Naive thymus-derived CD4-positive, alpha-beta T cell (primary cell): ENCODE results near the gene AP1S2. TPM values are rescaled to one million over a fixed set of nuclear protein-coding genes. Genes with fewer than 3 reads are reported as not detected.
A peak's percentile ranks its signal among the peaks of the same experiment; 100 is the strongest.

Experiments
- ATAC-seq: fragments of 150-1000 bp; cut with Tn5 transposase; 2 replicates; pipeline ENCODE4 v1.10.0; 2021; ENCODE audit warnings: mild to moderate bottlenecking, moderate library complexity
- CTCF ChIA-PET: fragments of 350-600 bp; sonication (Branson Sonifier 250); formaldehyde crosslinking; loops from one replicate; lab custom pipeline; 2021; ENCODE audit warnings: antibody characterized with exemption; lab: Charles Lee
- POLR2A ChIA-PET: fragments of 350-600 bp; sonication (Branson Sonifier 250); formaldehyde crosslinking; loops from one replicate; lab custom pipeline; 2021; ENCODE audit warnings: antibody characterized with exemption, inconsistent platforms; lab: Charles Lee
- DNase-seq, 9 donors: peaks; one replicate each; pipeline versions ENCODE4 v3.0.0 to v3.0.0-alpha.2; 2020 to 2022; ENCODE audit warnings: mixed read lengths in 1 of 9
- H3K27ac ChIP-seq: one replicate; pipeline ENCODE4 v1.7.0; 2013; ENCODE audit warnings: mild to moderate bottlenecking, low read depth, low read length, moderate library complexity
- H3K27me3 ChIP-seq, 2 donors: one replicate each; pipeline ENCODE4 v1.7.0; 2013; ENCODE audit warnings: low read length in 2 of 2, mild to moderate bottlenecking in 2 of 2, moderate library complexity in 2 of 2; ENCODE audit not compliant: control insufficient read depth in 2 of 2, insufficient read depth in 2 of 2
- H3K36me3 ChIP-seq, 3 experiments: 1 replicate in 2 of 3; 2 replicates in 1 of 3; pipeline ENCODE4 v1.7.0; 2013; ENCODE audit warnings: low read length in 3 of 3, mild to moderate bottlenecking in 3 of 3, moderate library complexity in 1 of 3; ENCODE audit not compliant: insufficient read depth in 3 of 3, control insufficient read depth in 2 of 3
- H3K4me1 ChIP-seq, 2 donors: one replicate each; pipeline ENCODE4 v1.7.0; 2013; ENCODE audit warnings: low read length in 2 of 2, mild to moderate bottlenecking in 2 of 2, moderate library complexity in 1 of 2; ENCODE audit not compliant: control insufficient read depth in 2 of 2, insufficient read depth in 2 of 2
- H3K4me3 ChIP-seq: 2 replicates; pipeline ENCODE4 v1.7.0; 2013; ENCODE audit warnings: mild to moderate bottlenecking, low read length
- H3K9me3 ChIP-seq, 3 experiments: 1 replicate in 2 of 3; 2 replicates in 1 of 3; pipeline ENCODE4 v1.7.0; 2013; ENCODE audit warnings: low read length in 3 of 3; ENCODE audit not compliant: control insufficient read depth in 2 of 3
- H3K27ac Mint-ChIP-seq, 9 donors: one replicate each; pipeline ENCODE4 v1.8.0; 2020 to 2022; ENCODE audit warnings: mixed read lengths in 9 of 9, mild to moderate bottlenecking in 8 of 9, moderate library complexity in 5 of 9, inconsistent platforms in 2 of 9
- H3K27me3 Mint-ChIP-seq, 5 donors: one replicate each; pipeline ENCODE4 v1.8.0; 2021 to 2022; ENCODE audit warnings: mixed read lengths in 5 of 5, mild to moderate bottlenecking in 1 of 5
- H3K36me3 Mint-ChIP-seq, 5 donors: one replicate each; pipeline ENCODE4 v1.8.0; 2020 to 2022; ENCODE audit warnings: mixed read lengths in 5 of 5, mild to moderate bottlenecking in 3 of 5, inconsistent platforms in 1 of 5
- H3K4me1 Mint-ChIP-seq, 7 donors: one replicate each; pipeline ENCODE4 v1.8.0; 2020 to 2022; ENCODE audit warnings: mixed read lengths in 7 of 7, mild to moderate bottlenecking in 3 of 7, inconsistent platforms in 1 of 7
- H3K4me3 Mint-ChIP-seq, 10 donors: one replicate each; pipeline ENCODE4 v1.8.0; 2020 to 2022; ENCODE audit warnings: mild to moderate bottlenecking in 10 of 10, mixed read lengths in 10 of 10, moderate library complexity in 6 of 10, inconsistent platforms in 2 of 10
- H3K9me3 Mint-ChIP-seq, 11 donors: one replicate each; pipeline ENCODE4 v1.8.0; 2020 to 2022; ENCODE audit warnings: mixed read lengths in 11 of 11, mild to moderate bottlenecking in 4 of 11, inconsistent platforms in 1 of 11, moderate library complexity in 1 of 11
- intact Hi-C, 2 donors: fragments of 100-400 bp; cut with micrococcal nuclease; formaldehyde crosslinking; loops; one replicate each; pipeline ENCODE4 v1.15.1; 2023
- polyA plus RNA-seq, 2 donors: library from polyadenylated mRNA; unstranded; fragments of 300-500 nt; fragmentation: Illumina TruSeq; gene quantifications; one replicate each; pipeline ENCODE4 v1.2.3, GENCODE V29; 2021
- total RNA-seq, 6 experiments: library from RNA in 5 of 6; stranded (reverse) in 5 of 6; gene quantifications; 1 replicate in 5 of 6; 2 replicates in 1 of 6; pipeline ENCODE4 v1.2.3 and lab custom pipeline; 2021 to 2026

Gene AP1S2
- total and polyA plus RNA-seq, 7 experiments from 2014 or later = 21.2 to 75.8 (median 25.4) TPM

GRCh38 chrX:15813416-15813815 lies 41.2 kb downstream of the AP1S2 start:
- H3K9me3 Mint-ChIP-seq = no peaks in the 10 kb centered on the region
- Histone ChIP-seq H3K9me3 (no peaks in the 10 kb centered on the region), H3K4me3 (no peak overlapping the region), H3K27me3 (no peaks in the 10 kb centered on the region), H3K27ac (no peak overlapping the region), H3K36me3 (peaks cover 0 to 48% (median 10%) of the 10 kb centered on the region in 3 experiments), H3K4me1 (peaks cover 14 to 26% of the 10 kb centered on the region in 2 donors)
- ChIA-PET CTCF (interaction anchor here (0.8 kb wide), 1 partner anchor 130 kb away, joined by 5 read pairs; no protein-coding TSS in a partner anchor), POLR2A (interaction anchor here (0.6 kb wide), 1 partner anchor 1031 kb away, joined by 4 read pairs; no protein-coding TSS in a partner anchor)
- H3K4me3 Mint-ChIP-seq = no peak overlapping the region
- H3K27me3 Mint-ChIP-seq = no peaks in the 10 kb centered on the region
- no peak for ATAC-seq
- H3K27ac Mint-ChIP-seq = peak overlapping the region in 1 of 9 donors; percentile 28
- intact Hi-C loops = no loop called here
- peaks cover 6 to 44% (median 36%) of the 10 kb centered on the region in 7 donors for H3K4me1 Mint-ChIP-seq
- peaks cover 4 to 62% (median 16%) of the 10 kb centered on the region in 5 donors for H3K36me3 Mint-ChIP-seq
- DNase-seq = no peak

DNA sequence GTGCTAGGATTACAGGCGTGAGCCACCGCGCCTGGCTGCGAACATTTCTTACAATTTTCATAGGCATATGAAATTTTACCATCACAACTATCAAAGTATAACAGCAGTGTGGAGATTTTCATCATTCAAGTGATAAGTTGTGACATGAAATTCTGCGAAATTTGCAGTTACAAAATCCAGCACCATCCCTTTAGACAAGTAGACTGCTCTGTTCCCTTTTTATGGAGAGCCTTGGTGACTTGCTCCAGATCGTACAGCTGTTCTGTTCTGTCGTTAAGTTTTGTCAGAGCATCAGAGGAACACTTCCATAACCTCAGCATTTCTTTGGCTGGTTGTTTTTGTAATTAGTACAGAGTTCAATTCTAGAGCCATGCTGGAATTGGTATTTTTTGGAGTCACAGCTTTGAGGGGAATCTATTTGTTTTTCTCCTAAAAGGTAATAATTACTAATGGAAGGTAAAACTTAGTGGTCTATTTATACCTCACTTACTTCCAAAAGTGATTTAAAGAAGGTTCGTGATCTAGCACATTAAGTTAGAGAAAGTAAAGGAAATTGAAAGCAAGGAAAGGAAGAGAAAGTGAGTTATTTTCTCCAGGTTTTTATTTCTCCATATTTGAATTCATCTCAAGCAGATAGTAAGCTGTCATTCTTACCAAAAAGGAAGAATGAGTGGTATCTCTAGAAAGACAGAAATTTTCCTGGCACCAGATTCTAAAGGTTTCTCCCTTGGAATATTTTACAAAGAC lies 42.2 kb downstream of the AP1S2 start:
- H3K27ac ChIP-seq = no peak overlapping the region
- no peaks in the 10 kb centered on the region for H3K27me3 Mint-ChIP-seq
- peak overlapping the region in 1 of 9 donors; percentile 4 for H3K27ac Mint-ChIP-seq
- H3K27me3 ChIP-seq = no peaks in the 10 kb centered on the region
- peaks cover 0 to 60% (median 11%) of the 10 kb centered on the region in 5 donors for H3K36me3 Mint-ChIP-seq
- no peak overlapping the region for H3K4me3 ChIP-seq
- H3K4me1 ChIP-seq = peaks cover 14 to 24% of the 10 kb centered on the region in 2 donors
- peaks cover 0 to 49% (median 4%) of the 10 kb centered on the region in 3 experiments for H3K36me3 ChIP-seq
- ATAC-seq (no peak), DNase-seq (no peak)
- H3K4me3 Mint-ChIP-seq = no peak overlapping the region
- intact Hi-C loops = no loop called here
- H3K9me3 Mint-ChIP-seq = no peaks in the 10 kb centered on the region
- ChIA-PET CTCF (no interaction called here), POLR2A (no interaction called here)
- no peaks in the 10 kb centered on the region for H3K9me3 ChIP-seq
- H3K4me1 Mint-ChIP-seq = peaks cover 0 to 39% (median 35%) of the 10 kb centered on the region in 7 donors

DNA sequence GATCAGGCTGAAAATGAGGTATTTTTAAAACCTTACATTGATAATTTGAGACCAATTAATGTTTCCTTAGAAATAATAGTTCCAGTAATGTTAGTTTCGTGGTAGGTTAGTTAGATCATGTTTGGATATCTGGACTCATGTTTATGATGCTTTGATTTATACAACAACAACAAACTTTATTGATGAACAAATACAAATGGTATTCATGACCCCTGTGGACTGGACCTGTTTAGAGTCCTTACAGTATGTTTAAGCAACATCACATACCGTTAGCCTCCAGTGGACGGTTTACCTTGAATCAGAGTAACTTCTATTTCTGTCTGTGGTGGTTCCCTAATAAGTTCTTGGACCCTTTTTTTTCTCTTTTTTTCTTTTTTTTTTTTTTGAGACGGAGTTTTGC lies 46.4 kb downstream of the AP1S2 start:
- no peak overlapping the region for H3K4me3 Mint-ChIP-seq
- ATAC-seq = no peak
- no peaks in the 10 kb centered on the region for H3K9me3 Mint-ChIP-seq
- Histone ChIP-seq H3K4me3 (no peak overlapping the region), H3K4me1 (no peaks in the 10 kb centered on the region), H3K9me3 (no peaks in the 10 kb centered on the region), H3K27me3 (no peaks in the 10 kb centered on the region), H3K27ac (no peak overlapping the region), H3K36me3 (peaks cover 0 to 76% (median 0%) of the 10 kb centered on the region in 3 experiments)
- POLR2A ChIA-PET = no interaction called here
- intact Hi-C loops = no loop called here
- H3K36me3 Mint-ChIP-seq = peaks cover 4 to 66% (median 7%) of the 10 kb centered on the region in 5 donors
- CTCF ChIA-PET = no interaction called here
- H3K4me1 Mint-ChIP-seq = peaks cover 0 to 7% (median 4%) of the 10 kb centered on the region in 7 donors
- H3K27ac Mint-ChIP-seq = no peak overlapping the region
- DNase-seq = no peak
- no peaks in the 10 kb centered on the region for H3K27me3 Mint-ChIP-seq

DNA sequence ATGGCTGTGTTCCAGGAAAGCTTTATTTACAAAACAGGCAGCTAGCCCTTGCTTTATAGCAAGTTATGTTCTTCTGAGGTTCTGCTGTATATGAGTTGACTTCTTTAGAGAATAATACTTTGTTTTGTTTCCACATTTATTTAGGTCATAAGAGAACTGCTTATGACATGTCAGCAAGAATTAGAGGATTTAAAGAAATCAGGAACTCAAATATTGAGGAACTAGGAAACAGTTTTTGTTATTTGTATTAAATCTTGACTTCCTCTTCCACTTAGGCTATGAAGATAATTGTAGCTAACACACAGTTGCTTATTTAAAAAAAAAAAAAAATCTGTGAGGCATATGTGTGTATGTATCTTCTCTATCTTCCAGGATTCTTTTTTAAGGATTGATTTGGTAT lies 50.0 kb downstream of the AP1S2 start:
- H3K4me1 ChIP-seq = no peaks in the 10 kb centered on the region

DNA sequence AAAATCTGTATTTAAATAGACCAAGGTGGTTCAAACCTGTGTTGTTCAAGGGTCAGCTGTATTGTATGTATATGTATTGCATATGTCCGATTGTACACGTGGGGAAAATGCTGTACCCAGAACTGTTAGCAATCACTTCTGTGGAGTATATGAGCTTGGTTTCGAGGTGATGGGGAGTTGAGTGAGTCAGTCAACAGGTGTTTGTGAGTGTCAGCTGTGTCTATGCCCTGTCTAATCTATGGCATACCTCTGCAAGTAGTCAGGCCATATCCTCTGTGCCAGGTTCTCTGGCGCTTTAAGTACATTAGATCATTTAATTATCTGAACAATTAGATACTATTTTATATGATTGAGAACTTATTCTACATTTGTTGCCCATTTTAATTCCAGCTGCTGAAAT lies 56.9 kb downstream of the AP1S2 start:
- H3K4me3 Mint-ChIP-seq = peak overlapping the region in 1 of 10 donors; percentile 1
- Histone ChIP-seq H3K36me3 (peaks cover 0 to 26% (median 0%) of the 10 kb centered on the region in 3 experiments), H3K9me3 (no peaks in the 10 kb centered on the region), H3K27ac (no peak overlapping the region), H3K27me3 (no peaks in the 10 kb centered on the region), H3K4me1 (peaks cover 2 to 9% of the 10 kb centered on the region in 2 donors), H3K4me3 (no peak overlapping the region)
- H3K9me3 Mint-ChIP-seq = peaks cover 0 to 4% (median 0%) of the 10 kb centered on the region in 11 donors
- peaks cover 10 to 63% (median 46%) of the 10 kb centered on the region in 7 donors for H3K4me1 Mint-ChIP-seq
- H3K27me3 Mint-ChIP-seq = no peaks in the 10 kb centered on the region
- ChIA-PET POLR2A (interaction anchor here (0.7 kb wide), 1 partner anchor 47 kb away, joined by 3 read pairs; no protein-coding TSS in a partner anchor), CTCF (no interaction called here)
- intact Hi-C loops = loop anchor here (10.0 kb wide), 3 partner anchors 303 to 917 kb away; partner anchors contain the start of genes CTPS2 (in 1 of the 2), PIR (in 1 of the 2) and SYAP1 (in 1 of the 2)
- H3K27ac Mint-ChIP-seq = no peak overlapping the region
- peaks cover 0 to 50% (median 11%) of the 10 kb centered on the region in 5 donors for H3K36me3 Mint-ChIP-seq
- no peak for DNase-seq
- no peak for ATAC-seq

More for the DNA sequence above, 50.0 kb downstream of the AP1S2 start:
- no peak overlapping the region for H3K4me3 Mint-ChIP-seq
- H3K36me3 ChIP-seq = peaks cover 0 to 55% (median 0%) of the 10 kb centered on the region in 3 experiments
- H3K27me3 Mint-ChIP-seq = no peaks in the 10 kb centered on the region
- DNase-seq = no peak
- no peak overlapping the region for H3K4me3 ChIP-seq
- no peaks in the 10 kb centered on the region for H3K9me3 Mint-ChIP-seq
- H3K36me3 Mint-ChIP-seq = peaks cover 2 to 44% (median 7%) of the 10 kb centered on the region in 5 donors
- peaks cover 0 to 8% (median 0%) of the 10 kb centered on the region in 7 donors for H3K4me1 Mint-ChIP-seq
- H3K27me3 ChIP-seq = no peaks in the 10 kb centered on the region
- H3K9me3 ChIP-seq = no peaks in the 10 kb centered on the region
- intact Hi-C loops = no loop called here
- ChIA-PET CTCF (no interaction called here), POLR2A (no interaction called here)
- peak; percentile 27 for ATAC-seq
- no peak overlapping the region for H3K27ac ChIP-seq
- peak overlapping the region in 2 of 9 donors; percentile 5 to 54 for H3K27ac Mint-ChIP-seq

DNA sequence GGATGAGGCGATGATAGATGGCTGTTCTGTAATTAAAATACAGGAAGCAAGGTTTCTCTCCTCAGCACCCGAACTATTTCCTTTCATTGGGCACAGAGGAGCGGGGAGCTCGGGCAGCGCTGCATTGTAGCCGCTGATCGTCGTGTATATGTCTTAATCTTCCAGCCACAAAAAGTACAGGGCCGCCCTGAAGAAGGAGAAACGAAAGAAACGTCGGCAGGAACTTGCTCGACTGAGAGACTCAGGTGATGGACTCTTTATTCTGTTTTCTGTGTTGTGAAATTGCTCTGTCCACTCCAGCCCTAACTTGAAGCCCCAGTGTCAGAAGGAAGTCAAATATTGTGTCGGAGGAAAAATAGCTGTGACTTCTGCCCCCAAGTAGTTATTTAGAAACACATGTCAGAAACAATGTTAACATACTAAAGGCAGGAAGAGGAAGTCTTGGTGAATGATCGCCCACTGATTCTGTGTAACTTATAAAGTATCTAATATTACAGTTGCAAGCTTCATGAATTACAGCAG lies 63.8 kb downstream of the AP1S2 start:
- CTCF ChIA-PET = no interaction called here
- ATAC-seq = no peak
- H3K4me1 Mint-ChIP-seq = peaks cover 2 to 42% (median 28%) of the 10 kb centered on the region in 7 donors
- DNase-seq = no peak
- no peaks in the 10 kb centered on the region for H3K27me3 Mint-ChIP-seq
- H3K9me3 Mint-ChIP-seq = peaks cover 0 to 2% (median 0%) of the 10 kb centered on the region in 11 donors
- H3K36me3 Mint-ChIP-seq = peaks cover 0 to 28% (median 6%) of the 10 kb centered on the region in 5 donors
- no peaks in the 10 kb centered on the region for H3K27me3 ChIP-seq
- peaks cover 0 to 16% (median 0%) of the 10 kb centered on the region in 3 experiments for H3K36me3 ChIP-seq
- POLR2A ChIA-PET = interaction anchor here (0.5 to 3.6 kb wide), 10 partner anchors 9 to 828 kb away, joined by 3 to 30 read pairs (median 4); partner anchors contain the start of genes AP1S2 and CA5B
- H3K27ac ChIP-seq = peak overlapping the region; percentile 93
- no peak overlapping the region for H3K4me3 Mint-ChIP-seq
- no peak overlapping the region for H3K27ac Mint-ChIP-seq
- peaks cover 10 to 12% of the 10 kb centered on the region in 2 donors for H3K4me1 ChIP-seq
- H3K9me3 ChIP-seq = no peaks in the 10 kb centered on the region
- intact Hi-C loops = loop anchor here (1.0 to 10.0 kb wide), 16 partner anchors 25 to 995 kb away; partner anchors contain the start of genes AP1S2 (in 2 of the 2), CA5B (in 2 of the 2), PIGA (in 2 of the 2) and SYAP1 (in 2 of the 2)
- peak overlapping the region; percentile 92 for H3K4me3 ChIP-seq
